ENCODE results near the gene BAG2.

BAG2 gene

GRCh38 chr6:57221191-57221935 lies 49.2 kb downstream of the BAG2 start:
- H3K36me3 ChIP-seq = no peaks in the 10 kb centered on the region
- no peak overlapping the region for H3K27ac ChIP-seq
- no peaks in the 10 kb centered on the region for H3K9me3 ChIP-seq
- peaks cover 14 to 17% of the 10 kb centered on the region in 2 experiments for H3K4me1 ChIP-seq (ENCODE audit: control insufficient read depth in 1 of 2, insufficient read depth in 1 of 2, low read depth in 1 of 2, low read length in 1 of 2)
- H3K4me3 ChIP-seq (ENCODE audit: low read depth in 1 of 2, low read length in 1 of 2) = peak overlapping the region; percentile 81 to 91
- peaks cover 44% of the 10 kb centered on the region for H3K27me3 ChIP-seq
- no peak for TF ChIP-seq CTCF (IDR thresholded peaks at IDR 0.05)

GRCh38 chr6:57221936-57222742 lies 50.0 kb downstream of the BAG2 start, which contains the start of gene RAB23:
RAB23 (minus strand) TSS chr6:57222307; CDS start chr6:57210380, 11,927 bp downstream.
- no peaks in the 10 kb centered on the region for H3K36me3 ChIP-seq

GRCh38 chr6:57222743-57223077 lies 50.6 kb downstream of the BAG2 start:
- Histone ChIP-seq H3K4me1 (ENCODE audit: control insufficient read depth in 1 of 2, insufficient read depth in 1 of 2, low read depth in 1 of 2, low read length in 1 of 2) (peaks cover 14 to 17% of the 10 kb centered on the region in 2 experiments), H3K4me3 (ENCODE audit: low read depth in 1 of 2, low read length in 1 of 2) (peak overlapping the region; percentile 81 to 91), H3K27me3 (peaks cover 44% of the 10 kb centered on the region), H3K27ac (no peak overlapping the region), H3K9me3 (no peaks in the 10 kb centered on the region), H3K36me3 (no peaks in the 10 kb centered on the region)
- no peak for TF ChIP-seq CTCF (IDR thresholded peaks at IDR 0.05)

More at GRCh38 chr6:57221936-57222742, 50.0 kb downstream of the BAG2 start, which contains the start of gene RAB23:
- peaks cover 14 to 17% of the 10 kb centered on the region in 2 experiments for H3K4me1 ChIP-seq (ENCODE audit: control insufficient read depth in 1 of 2, insufficient read depth in 1 of 2, low read depth in 1 of 2, low read length in 1 of 2)
- no peaks in the 10 kb centered on the region for H3K9me3 ChIP-seq
- peak within 1 kb of the TSS; percentile 81 to 91 for H3K4me3 ChIP-seq (ENCODE audit: low read depth in 1 of 2, low read length in 1 of 2)
- TF ChIP-seq CTCF (IDR thresholded peaks at IDR 0.05) = no peak
- peaks cover 44% of the 10 kb centered on the region for H3K27me3 ChIP-seq
- H3K27ac ChIP-seq = no peak within 1 kb of the TSS

GRCh38 chr6:57224769-57225515 lies 52.8 kb downstream of the BAG2 start:
- Histone ChIP-seq H3K27me3 (peaks cover 42% of the 10 kb centered on the region), H3K4me1 (ENCODE audit: control insufficient read depth in 1 of 2, insufficient read depth in 1 of 2, low read depth in 1 of 2, low read length in 1 of 2) (peaks cover 14 to 17% of the 10 kb centered on the region in 2 experiments), H3K27ac (no peak overlapping the region), H3K36me3 (no peaks in the 10 kb centered on the region), H3K9me3 (no peaks in the 10 kb centered on the region), H3K4me3 (ENCODE audit: low read depth in 1 of 2, low read length in 1 of 2) (no peak overlapping the region)
- no peak for TF ChIP-seq CTCF (IDR thresholded peaks at IDR 0.05)

GRCh38 chr6:57226221-57226620 lies 54.1 kb downstream of the BAG2 start:
- no peak overlapping the region for H3K4me3 ChIP-seq (ENCODE audit: low read depth in 1 of 2, low read length in 1 of 2)
- H3K9me3 ChIP-seq = no peaks in the 10 kb centered on the region
- H3K27me3 ChIP-seq = peaks cover 29% of the 10 kb centered on the region
- H3K4me1 ChIP-seq (ENCODE audit: control insufficient read depth in 1 of 2, insufficient read depth in 1 of 2, low read depth in 1 of 2, low read length in 1 of 2) = peaks cover 12 to 14% of the 10 kb centered on the region in 2 experiments
- no peaks in the 10 kb centered on the region for H3K36me3 ChIP-seq
- H3K27ac ChIP-seq = no peak overlapping the region
- no peak for TF ChIP-seq CTCF (IDR thresholded peaks at IDR 0.05)

Measured in neutrophil (primary cell).